Stomach (tissue), 9 donors: ENCODE measurements around the gene HES3. TPM values are rescaled to one million over a fixed set of nuclear protein-coding genes. Genes with fewer than 3 reads are reported as not detected.

Experiments used
- DNase-seq, 2 donors: peaks; one replicate each; pipeline versions ENCODE4 v3.0.0 to v3.0.0-alpha.2; 2013 to 2019
- H3K27ac ChIP-seq, 5 donors: fragments of 200-600 bp in 4 of 5; sonication (generic) in 4 of 5; one replicate each; pipeline ENCODE4 v1.5.1; 2013 to 2019; ENCODE audit warnings: mild to moderate bottlenecking in 1 of 5, moderate library complexity in 1 of 5
- H3K27me3 ChIP-seq, 3 donors: fragments of 200-600 bp; sonication (generic); one replicate each; pipeline ENCODE4 v1.5.1; 2017 to 2019; ENCODE audit warnings: mixed run types in 1 of 3
- H3K36me3 ChIP-seq, 4 donors: fragments of 200-600 bp; sonication (generic); 1 replicate in 3 of 4; 2 replicates in 1 of 4; pipeline ENCODE4 v1.5.1; 2016 to 2019
- H3K4me1 ChIP-seq, 4 donors: fragments of 200-600 bp; sonication (generic); one replicate each; pipeline ENCODE4 v1.5.1; 2016 to 2019
- H3K4me3 ChIP-seq, 4 donors: fragments of 200-600 bp; sonication (generic) in 3 of 4; one replicate each; pipeline ENCODE4 v1.5.1; 2016 to 2019; ENCODE audit warnings: mild to moderate bottlenecking in 1 of 4
- H3K9me3 ChIP-seq, 4 donors: fragments of 200-600 bp; sonication (generic); one replicate each; pipeline ENCODE4 v1.5.1; 2016 to 2019
- CTCF ChIP-seq, 7 experiments: fragments of 450-650 bp in 4 of 7; fragments of 200-600 bp in 3 of 7; sonication (generic) in 3 of 7; IDR thresholded peaks; one replicate each; pipeline ENCODE4 v1.5.1; 2016 to 2019; ENCODE audit warnings: antibody characterized with exemption in 7 of 7, control low read depth in 2 of 7, mild to moderate bottlenecking in 1 of 7
- EP300 ChIP-seq: sonication (generic); formaldehyde crosslinking; IDR thresholded peaks from one replicate; pipeline ENCODE4 v1.6.1; 2017; ENCODE audit warnings: antibody characterized with exemption
- POLR2A ChIP-seq, 4 donors: fragments of 450-650 bp; IDR thresholded peaks; one replicate each; pipeline ENCODE4 v1.6.1; 2016; ENCODE audit warnings: antibody characterized with exemption in 4 of 4, control low read depth in 2 of 4, mild to moderate bottlenecking in 1 of 4, moderate library complexity in 1 of 4
- POLR2AphosphoS5 ChIP-seq, 3 donors: sonication (generic); formaldehyde crosslinking; IDR thresholded peaks; one replicate each; pipeline ENCODE4 v1.6.1; 2016; ENCODE audit warnings: antibody characterized with exemption in 3 of 3
- WGBS, 5 donors: extraction: QIAGEN DNeasy Blood & Tissue Kit in 3 of 5; methylation state at CpG; one replicate each; pipeline versions ENCODE4 v1.1.5 to v1.1.7; 2013 to 2018; 5-methylcytosine and 5-hydroxymethylcytosine counted together
- intact Hi-C: fragments of 100-400 bp; cut with DNase I; formaldehyde crosslinking; loops from one replicate; pipeline ENCODE4 v1.15.1; 2023; ENCODE audit warnings: low total_unique reads
- polyA plus RNA-seq, 3 donors: library from polyadenylated mRNA; stranded (reverse); fragments of 200-250 nt; gene quantifications; one replicate each; pipeline ENCODE4 v1.2.3, GENCODE V29; 2013
- total RNA-seq, 5 donors: library from RNA; depleted of rRNA; stranded (reverse); fragments of >200 nt; gene quantifications; one replicate each; pipeline versions ENCODE4 v1.1.0 to v1.2.3, GENCODE V29; 2014 to 2016
- donor health status: healthy with polysubstance abuse.
- donor health status: Bipolar disorder and iron deficiency.
- donor health status: healthy.

Gene HES3
- total and polyA plus RNA-seq, 8 donors: not detected

GRCh38 chr1:6251681-6252373 lies 7.8 kb downstream of the HES3 start:
- H3K4me1 ChIP-seq: peaks cover 7 to 19% (median 15%) of the 10 kb centered on the region in 4 donors
- intact Hi-C loops: no loop called here
- H3K4me3 ChIP-seq: no peak overlapping the region
- H3K9me3 ChIP-seq: no peaks in the 10 kb centered on the region
- peaks cover 0 to 23% (median 13%) of the 10 kb centered on the region in 4 donors for H3K36me3 ChIP-seq
- H3K27ac ChIP-seq: no peak overlapping the region
- 73 to 88% (median 77%) methylated on average over 12 to 15 of the region's 15 CpGs for WGBS, 5 donors
- DNase-seq: no peak
- TF ChIP-seq POLR2AphosphoS5 (IDR thresholded peaks at IDR 0.05): no peak
- TF ChIP-seq CTCF (IDR thresholded peaks at IDR 0.05): no peak
- TF ChIP-seq EP300: no peak
- TF ChIP-seq POLR2A (IDR thresholded peaks at IDR 0.05): no peak
- H3K27me3 ChIP-seq: peaks cover 0 to 65% (median 31%) of the 10 kb centered on the region in 3 donors

- Histone ChIP-seq H3K4me3 (no peak overlapping the region), H3K4me1 (peaks cover 7 to 16% (median 13%) of the 10 kb centered on the region in 4 donors), H3K9me3 (no peaks in the 10 kb centered on the region), H3K27me3 (peaks cover 0 to 59% (median 28%) of the 10 kb centered on the region in 3 donors), H3K27ac (no peak overlapping the region), H3K36me3 (peaks cover 0 to 23% (median 13%) of the 10 kb centered on the region in 4 donors)
- TF ChIP-seq EP300 (no peak), CTCF (IDR thresholded peaks at IDR 0.05) (no peak), POLR2AphosphoS5 (IDR thresholded peaks at IDR 0.05) (no peak), POLR2A (IDR thresholded peaks at IDR 0.05) (no peak)
- intact Hi-C loops: no loop called here
- no peak for DNase-seq
- 67 to 90% (median 75%) methylated on average over 1 to 4 of the region's 4 CpGs for WGBS, 5 donors
Measured at GRCh38 chr1:6252374-6252710, 8.4 kb downstream of the HES3 start.

GRCh38 chr1:6253380-6253779 lies 9.4 kb downstream of the HES3 start:
- no peak for TF ChIP-seq EP300
- no peak for TF ChIP-seq POLR2AphosphoS5 (IDR thresholded peaks at IDR 0.05)
- TF ChIP-seq CTCF (IDR thresholded peaks at IDR 0.05): no peak
- TF ChIP-seq POLR2A (IDR thresholded peaks at IDR 0.05): no peak
- intact Hi-C loops: no loop called here
- Histone ChIP-seq H3K27ac (no peak overlapping the region), H3K27me3 (peaks cover 0 to 52% (median 25%) of the 10 kb centered on the region in 3 donors), H3K36me3 (peaks cover 0 to 23% (median 13%) of the 10 kb centered on the region in 4 donors), H3K4me3 (no peak overlapping the region), H3K4me1 (peaks cover 7 to 16% (median 13%) of the 10 kb centered on the region in 4 donors), H3K9me3 (no peaks in the 10 kb centered on the region)
- WGBS, 5 donors: 85 to 95% (median 92%) methylated on average over 4 to 9 of the region's 9 CpGs
- DNase-seq: no peak

- H3K9me3 ChIP-seq: no peaks in the 10 kb centered on the region
- peaks cover 0 to 23% (median 13%) of the 10 kb centered on the region in 4 donors for H3K36me3 ChIP-seq
- 80 to 90% (median 87%) methylated on average over 12 to 16 of the region's 16 CpGs for WGBS, 5 donors
- DNase-seq: no peak
- peaks cover 0 to 14% (median 11%) of the 10 kb centered on the region in 4 donors for H3K4me1 ChIP-seq
- no peak overlapping the region for H3K4me3 ChIP-seq
- peaks cover 0 to 52% (median 18%) of the 10 kb centered on the region in 3 donors for H3K27me3 ChIP-seq
- intact Hi-C loops: no loop called here
- H3K27ac ChIP-seq: no peak overlapping the region
- no peak for TF ChIP-seq POLR2AphosphoS5 (IDR thresholded peaks at IDR 0.05)
- no peak for TF ChIP-seq EP300
- TF ChIP-seq CTCF (IDR thresholded peaks at IDR 0.05): no peak
- no peak for TF ChIP-seq POLR2A (IDR thresholded peaks at IDR 0.05)
Measured at GRCh38 chr1:6254691-6255090, 10.7 kb downstream of the HES3 start.
